ENCODE measurements around the gene UBA3. TPM values are rescaled to one million over a fixed set of nuclear protein-coding genes. Genes with fewer than 3 reads are reported as not detected.

UBA3 gene
- total RNA-seq, 1 experiment from 2014 or later, result 41.1 TPM

DNA sequence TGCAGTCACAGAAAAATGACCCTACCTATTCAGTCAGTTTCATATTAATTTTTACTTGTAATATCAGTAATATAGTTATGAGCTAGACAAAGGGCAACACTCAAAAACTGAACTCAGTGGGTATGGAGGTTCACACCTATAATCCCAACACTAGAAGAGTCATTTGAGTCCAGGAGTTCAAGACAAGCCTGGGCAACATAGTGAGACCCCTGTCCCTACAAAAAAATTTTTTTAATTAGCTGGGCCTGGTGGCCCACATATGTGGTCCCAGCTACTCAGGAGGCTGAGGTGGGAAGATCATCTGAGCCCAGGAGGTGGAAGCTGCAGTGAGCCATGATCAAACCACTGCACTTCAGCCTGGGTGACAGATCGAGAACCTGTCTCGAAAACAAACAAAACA lies 31.2 kb downstream of the UBA3 start:
- Mint-ChIP-seq H3K36me3 (ENCODE audit: insufficient read depth, unreplicated experiment) (peaks cover 59% of the 10 kb centered on the region), H3K4me1 (ENCODE audit: insufficient read depth, unreplicated experiment) (peaks cover 25% of the 10 kb centered on the region), H3K4me3 (ENCODE audit: unreplicated experiment) (peak overlapping the region; percentile 86), H3K27ac (ENCODE audit: low read depth, unreplicated experiment) (no peak overlapping the region), H3K9me3 (ENCODE audit: unreplicated experiment) (no peaks in the 10 kb centered on the region), H3K27me3 (ENCODE audit: insufficient read depth, unreplicated experiment) (no peaks in the 10 kb centered on the region)
- BruUV-seq (replicated peaks), result no TSS peak
- intact Hi-C loops (cut with micrococcal nuclease), result no loop called here
- POLR2A ChIA-PET, result interaction anchor here (1.1 to 8.0 kb wide), 3 partner anchors 13 to 35 kb away, joined by 3 to 371 read pairs (median 61); partner anchors contain the start of genes ARL6IP5, EOGT and UBA3
- CTCF ChIA-PET, result interaction anchor here (0.6 kb wide), 1 partner anchor 62 kb away, joined by 3 read pairs; no protein-coding TSS in a partner anchor
- no peak for DNase-seq (ENCODE audit: unreplicated experiment)
- TF ChIP-seq CTCF (IDR thresholded peaks at IDR 0.05; ENCODE audit: unreplicated experiment), result no peak

GRCh38 chr3:69044608-69045007 lies 35.6 kb downstream of the UBA3 start:
- no peaks in the 10 kb centered on the region for H3K9me3 Mint-ChIP-seq (ENCODE audit: unreplicated experiment)
- ChIA-PET CTCF (interaction anchor here (0.7 to 1.9 kb wide), 5 partner anchors 12 to 793 kb away, joined by 3 to 5 read pairs (median 4); partner anchors contain the start of gene EOGT), POLR2A (interaction anchor here (0.6 to 2.4 kb wide), 8 partner anchors 9 to 1831 kb away, joined by 3 to 10 read pairs (median 4); partner anchors contain the start of gene EOGT)
- no peak for DNase-seq (ENCODE audit: unreplicated experiment)
- H3K27me3 Mint-ChIP-seq (ENCODE audit: insufficient read depth, unreplicated experiment), result no peaks in the 10 kb centered on the region
- no peak for TF ChIP-seq CTCF (IDR thresholded peaks at IDR 0.05; ENCODE audit: unreplicated experiment)
- BruUV-seq (replicated peaks), result no TSS peak
- peaks cover 14% of the 10 kb centered on the region for H3K4me1 Mint-ChIP-seq (ENCODE audit: insufficient read depth, unreplicated experiment)
- H3K4me3 Mint-ChIP-seq (ENCODE audit: unreplicated experiment), result no peak overlapping the region
- intact Hi-C loops (cut with micrococcal nuclease), result no loop called here
- H3K36me3 Mint-ChIP-seq (ENCODE audit: insufficient read depth, unreplicated experiment), result peaks cover 84% of the 10 kb centered on the region
- no peak overlapping the region for H3K27ac Mint-ChIP-seq (ENCODE audit: low read depth, unreplicated experiment)

GRCh38 chr3:69033470-69033869 lies 46.7 kb downstream of the UBA3 start:
- H3K27ac Mint-ChIP-seq (ENCODE audit: low read depth, unreplicated experiment), result no peak overlapping the region
- TF ChIP-seq CTCF (IDR thresholded peaks at IDR 0.05; ENCODE audit: unreplicated experiment), result no peak
- H3K36me3 Mint-ChIP-seq (ENCODE audit: insufficient read depth, unreplicated experiment), result peaks cover 93% of the 10 kb centered on the region
- no peak overlapping the region for H3K4me3 Mint-ChIP-seq (ENCODE audit: unreplicated experiment)
- no peak for DNase-seq (ENCODE audit: unreplicated experiment)
- no TSS peak for BruUV-seq (replicated peaks)
- no peaks in the 10 kb centered on the region for H3K4me1 Mint-ChIP-seq (ENCODE audit: insufficient read depth, unreplicated experiment)
- POLR2A ChIA-PET, result no interaction called here
- intact Hi-C loops (cut with micrococcal nuclease), result no loop called here
- CTCF ChIA-PET, result interaction anchor here (1.1 to 1.3 kb wide), 2 partner anchors 10 to 12 kb away, joined by 3 to 5 read pairs; no protein-coding TSS in a partner anchor
- no peaks in the 10 kb centered on the region for H3K27me3 Mint-ChIP-seq (ENCODE audit: insufficient read depth, unreplicated experiment)
- no peaks in the 10 kb centered on the region for H3K9me3 Mint-ChIP-seq (ENCODE audit: unreplicated experiment)

- DNase-seq (ENCODE audit: unreplicated experiment), result no peak
- ChIA-PET POLR2A (no interaction called here), CTCF (interaction anchor here (0.7 to 1.3 kb wide), 5 partner anchors 9 to 43 kb away, joined by 3 to 5 read pairs (median 3); no protein-coding TSS in a partner anchor)
- intact Hi-C loops (cut with micrococcal nuclease), result no loop called here
- no peaks in the 10 kb centered on the region for H3K9me3 Mint-ChIP-seq (ENCODE audit: unreplicated experiment)
- H3K4me3 Mint-ChIP-seq (ENCODE audit: unreplicated experiment), result no peak overlapping the region
- peaks cover 93% of the 10 kb centered on the region for H3K36me3 Mint-ChIP-seq (ENCODE audit: insufficient read depth, unreplicated experiment)
- no peaks in the 10 kb centered on the region for H3K4me1 Mint-ChIP-seq (ENCODE audit: insufficient read depth, unreplicated experiment)
- no peak for TF ChIP-seq CTCF (IDR thresholded peaks at IDR 0.05; ENCODE audit: unreplicated experiment)
- H3K27ac Mint-ChIP-seq (ENCODE audit: low read depth, unreplicated experiment), result no peak overlapping the region
- no TSS peak for BruUV-seq (replicated peaks)
- H3K27me3 Mint-ChIP-seq (ENCODE audit: insufficient read depth, unreplicated experiment), result no peaks in the 10 kb centered on the region
Measured at GRCh38 chr3:69032737-69033136, 47.4 kb downstream of the UBA3 start.

All from MCF 10A (cell line).